HG02798 (cell line): Measurements from ENCODE around the gene GALNT13.

Experiments
- ATAC-seq: cut with Tn5 transposase; IDR thresholded peaks from one replicate; pipeline ENCODE4 v1.9.1; 2021; ENCODE audit warnings: mild to moderate bottlenecking; ENCODE audit not compliant: unreplicated experiment, poor library complexity

Gene GALNT13

GRCh38 chr2:153871231-153872221, at the start of gene GALNT13:
Gene GALNT13 (plus strand): TSS chr2:153871922.
- ATAC-seq = no peak

- no peak for ATAC-seq
These were observed 47.8 kb upstream of the GALNT13 start for GRCh38 chr2:153823880-153824279.

GRCh38 chr2:153828335-153828734, 43.4 kb upstream of the GALNT13 start:
- no peak for ATAC-seq

GRCh38 chr2:153834662-153835061, 37.1 kb upstream of the GALNT13 start:
- no peak for ATAC-seq

- no peak for ATAC-seq
These were observed 13.5 kb upstream of the GALNT13 start for GRCh38 chr2:153858250-153858649.

GRCh38 chr2:153864022-153864421, 7.7 kb upstream of the GALNT13 start:
- no peak for ATAC-seq

- no peak for ATAC-seq
These were observed 5.1 kb upstream of the GALNT13 start for GRCh38 chr2:153866595-153866994.

GRCh38 chr2:153870308-153870707, 1.4 kb upstream of the GALNT13 start:
- ATAC-seq = no peak

GRCh38 chr2:153872311-153873051, 759 bp downstream of the GALNT13 start:
- no peak for ATAC-seq

- ATAC-seq = no peak
These were observed 1.6 kb downstream of the GALNT13 start for GRCh38 chr2:153873052-153874048.

- no peak for ATAC-seq
These were observed 4.2 kb downstream of the GALNT13 start for GRCh38 chr2:153875801-153876466.

- ATAC-seq = no peak
These were observed 9.2 kb downstream of the GALNT13 start for GRCh38 chr2:153880926-153881325.

GRCh38 chr2:153886833-153887232, 15.1 kb downstream of the GALNT13 start:
- no peak for ATAC-seq

- no peak for ATAC-seq
These were observed 18.9 kb downstream of the GALNT13 start for GRCh38 chr2:153890576-153890975.

GRCh38 chr2:153891051-153891450, 19.3 kb downstream of the GALNT13 start:
- no peak for ATAC-seq

- ATAC-seq = no peak
These were observed 41.2 kb downstream of the GALNT13 start for GRCh38 chr2:153912798-153913396.

- no peak for ATAC-seq
These were observed 45.8 kb downstream of the GALNT13 start for GRCh38 chr2:153917570-153917969.

GRCh38 chr2:153935511-153935910, 63.8 kb downstream of the GALNT13 start:
- no peak for ATAC-seq

- ATAC-seq = no peak
These were observed 67.5 kb downstream of the GALNT13 start for GRCh38 chr2:153939124-153939796.
